Cardiac muscle cell (in vitro differentiated cells and primary cell): ENCODE data around the gene SRPX2. TPM values are rescaled to one million over a fixed set of nuclear protein-coding genes. Genes with fewer than 3 reads are reported as not detected.

Experiments
- DNase-seq, 2 donors: peaks; one replicate each; pipeline versions ENCODE4 v3.0.0 to v3.0.0-alpha.2; 2010 to 2017; ENCODE audit warnings: low read depth in 1 of 2, low spot score in 1 of 2
- H3K27ac ChIP-seq: fragments of 200-600 bp; sonication (generic); 2 replicates; pipeline ENCODE4 v1.5.1; 2016
- H3K27me3 ChIP-seq: fragments of 200-600 bp; sonication (generic); 2 replicates; pipeline ENCODE4 v1.6.0; 2016; ENCODE audit warnings: control low read depth
- H3K36me3 ChIP-seq: fragments of 200-600 bp; sonication (generic); 2 replicates; pipeline ENCODE4 v1.5.1; 2016; ENCODE audit warnings: control low read depth
- H3K4me1 ChIP-seq: fragments of 200-600 bp; sonication (generic); 2 replicates; pipeline ENCODE4 v1.8.1; 2017; ENCODE audit warnings: low read depth, mild to moderate bottlenecking, mixed run types
- H3K4me3 ChIP-seq: fragments of 200-600 bp; sonication (generic); 2 replicates; pipeline ENCODE4 v1.5.1; 2016; ENCODE audit warnings: mild to moderate bottlenecking
- H3K9me3 ChIP-seq: fragments of 200-600 bp; sonication (generic); 2 replicates; pipeline ENCODE4 v1.5.1; 2017; ENCODE audit warnings: low read depth, mild to moderate bottlenecking, control low read depth
- polyA plus RNA-seq: library from polyadenylated mRNA; unstranded; fragments of >200 nt; fragmentation: Nextera tagmentation; extraction: Ambion mirVana; gene quantifications from 2 replicates; pipeline ENCODE4 v1.2.1, GENCODE V29; 2016
- total RNA-seq: library from RNA; depleted of rRNA; stranded (reverse); fragments of >200 nt; gene quantifications from 2 replicates; pipeline ENCODE4 v1.2.3, GENCODE V29; 2016
- TF ChIP-seq, protein P1 (sequence below): IDR thresholded peaks from 2 replicates; pipeline ENCODE4 v1.5.1; 2012; ENCODE audit warnings: low read depth, mild to moderate bottlenecking, low read length

The SRPX2 gene, protein sequence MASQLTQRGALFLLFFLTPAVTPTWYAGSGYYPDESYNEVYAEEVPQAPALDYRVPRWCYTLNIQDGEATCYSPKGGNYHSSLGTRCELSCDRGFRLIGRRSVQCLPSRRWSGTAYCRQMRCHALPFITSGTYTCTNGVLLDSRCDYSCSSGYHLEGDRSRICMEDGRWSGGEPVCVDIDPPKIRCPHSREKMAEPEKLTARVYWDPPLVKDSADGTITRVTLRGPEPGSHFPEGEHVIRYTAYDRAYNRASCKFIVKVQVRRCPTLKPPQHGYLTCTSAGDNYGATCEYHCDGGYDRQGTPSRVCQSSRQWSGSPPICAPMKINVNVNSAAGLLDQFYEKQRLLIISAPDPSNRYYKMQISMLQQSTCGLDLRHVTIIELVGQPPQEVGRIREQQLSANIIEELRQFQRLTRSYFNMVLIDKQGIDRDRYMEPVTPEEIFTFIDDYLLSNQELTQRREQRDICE
- 0.03 and 0.04 TPM in 2 replicates for total RNA-seq
- polyA plus RNA-seq, result 0.30 and 1.9 TPM in 2 replicates

DNA sequence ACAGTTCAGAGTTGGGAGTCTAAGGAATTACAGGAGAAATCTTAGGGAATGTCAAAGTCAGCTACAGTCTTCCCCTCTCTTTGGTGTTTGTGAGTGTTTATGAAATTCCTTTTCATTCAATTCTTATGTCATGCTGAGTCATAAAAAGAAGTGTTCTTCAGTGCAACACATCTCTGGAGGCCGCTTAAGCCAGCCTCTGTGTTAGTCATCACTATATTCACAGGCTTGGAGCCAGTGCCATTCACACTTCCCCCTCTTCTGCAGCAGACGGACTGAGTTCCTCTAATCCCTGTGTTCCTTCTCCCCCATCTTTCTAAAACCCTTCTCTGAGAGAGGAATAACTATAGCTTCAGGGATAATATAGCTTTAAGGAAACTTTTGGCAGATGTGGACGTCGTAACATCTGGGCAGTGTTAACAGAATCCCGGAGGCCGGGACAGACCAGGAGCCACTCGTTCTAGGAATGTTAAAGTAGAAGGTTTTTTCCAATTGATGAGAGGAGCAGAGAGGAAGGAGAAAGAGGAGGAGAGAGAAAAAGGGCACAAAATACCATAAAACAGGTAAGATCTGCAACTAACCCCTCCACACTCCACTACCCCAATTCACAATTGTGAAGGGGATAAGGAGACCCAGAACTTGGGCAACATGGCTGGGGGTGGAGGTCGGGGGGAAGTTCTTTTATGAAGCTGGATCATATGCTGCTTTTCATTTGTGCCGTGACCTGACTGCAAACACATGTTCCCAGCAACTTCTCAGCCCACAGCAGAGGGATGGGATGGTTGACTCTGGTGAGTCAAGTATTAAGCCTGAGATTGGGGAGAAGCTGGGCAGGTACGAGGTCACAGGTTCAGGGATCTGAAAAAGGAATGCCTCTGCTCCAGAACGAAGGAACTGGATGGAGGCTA is at the start of gene SRPX2:
TSS of gene SRPX2 (plus strand) at position 244 of the 905 bp plus-strand sequence. CDS start 2,124 bp downstream, outside the sequence.
- Histone ChIP-seq H3K27ac (no peak within 1 kb of the TSS), H3K9me3 (no peaks in the 10 kb centered on the region), H3K4me3 (no peak within 1 kb of the TSS), H3K4me1 (no peaks in the 10 kb centered on the region), H3K36me3 (no peaks in the 10 kb centered on the region), H3K27me3 (no peaks in the 10 kb centered on the region)
- peak in 1 of 2 donors; percentile 89 for DNase-seq
- TF ChIP-seq, protein P1, sequence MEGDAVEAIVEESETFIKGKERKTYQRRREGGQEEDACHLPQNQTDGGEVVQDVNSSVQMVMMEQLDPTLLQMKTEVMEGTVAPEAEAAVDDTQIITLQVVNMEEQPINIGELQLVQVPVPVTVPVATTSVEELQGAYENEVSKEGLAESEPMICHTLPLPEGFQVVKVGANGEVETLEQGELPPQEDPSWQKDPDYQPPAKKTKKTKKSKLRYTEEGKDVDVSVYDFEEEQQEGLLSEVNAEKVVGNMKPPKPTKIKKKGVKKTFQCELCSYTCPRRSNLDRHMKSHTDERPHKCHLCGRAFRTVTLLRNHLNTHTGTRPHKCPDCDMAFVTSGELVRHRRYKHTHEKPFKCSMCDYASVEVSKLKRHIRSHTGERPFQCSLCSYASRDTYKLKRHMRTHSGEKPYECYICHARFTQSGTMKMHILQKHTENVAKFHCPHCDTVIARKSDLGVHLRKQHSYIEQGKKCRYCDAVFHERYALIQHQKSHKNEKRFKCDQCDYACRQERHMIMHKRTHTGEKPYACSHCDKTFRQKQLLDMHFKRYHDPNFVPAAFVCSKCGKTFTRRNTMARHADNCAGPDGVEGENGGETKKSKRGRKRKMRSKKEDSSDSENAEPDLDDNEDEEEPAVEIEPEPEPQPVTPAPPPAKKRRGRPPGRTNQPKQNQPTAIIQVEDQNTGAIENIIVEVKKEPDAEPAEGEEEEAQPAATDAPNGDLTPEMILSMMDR, result no peak

DNA sequence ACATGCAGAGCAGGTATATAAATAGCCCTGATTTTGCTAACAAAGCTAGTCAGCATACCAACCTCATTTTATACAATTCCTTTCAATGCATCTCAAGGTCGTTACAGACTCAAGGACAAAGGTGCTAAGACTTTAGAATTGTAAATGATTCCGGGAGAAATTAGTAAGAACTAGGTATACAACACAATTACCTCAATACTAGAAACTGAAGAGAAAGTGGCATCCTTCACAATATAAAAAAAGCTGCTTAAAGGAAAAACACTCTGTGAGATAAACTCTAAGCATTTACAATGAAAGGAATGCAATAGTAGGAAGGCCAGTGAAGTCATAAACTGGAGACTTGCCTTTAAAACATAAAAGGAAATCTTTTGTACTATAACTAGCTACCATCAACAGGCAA is 47.4 kb upstream of the SRPX2 start:
- Histone ChIP-seq H3K27ac (peak overlapping the region; percentile 3), H3K9me3 (no peaks in the 10 kb centered on the region), H3K36me3 (no peaks in the 10 kb centered on the region), H3K4me3 (no peak overlapping the region), H3K27me3 (no peaks in the 10 kb centered on the region), H3K4me1 (peaks cover 15% of the 10 kb centered on the region)
- DNase-seq, result peak in 1 of 2 donors; percentile 35
- TF ChIP-seq, protein P1, result no peak

DNA sequence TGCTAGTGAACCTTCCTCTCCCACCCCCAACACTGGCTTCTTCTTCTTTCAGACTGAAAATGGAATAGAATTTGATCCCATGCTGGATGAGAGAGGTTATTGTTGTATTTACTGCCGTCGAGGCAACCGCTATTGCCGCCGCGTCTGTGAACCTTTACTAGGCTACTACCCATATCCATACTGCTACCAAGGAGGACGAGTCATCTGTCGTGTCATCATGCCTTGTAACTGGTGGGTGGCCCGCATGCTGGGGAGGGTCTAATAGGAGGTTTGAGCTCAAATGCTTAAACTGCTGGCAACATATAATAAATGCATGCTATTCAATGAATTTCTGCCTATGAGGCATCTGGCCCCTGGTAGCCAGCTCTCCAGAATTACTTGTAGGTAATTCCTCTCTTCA is 44.5 kb upstream of the SRPX2 start:
- TF ChIP-seq, protein P1, result no peak

DNA sequence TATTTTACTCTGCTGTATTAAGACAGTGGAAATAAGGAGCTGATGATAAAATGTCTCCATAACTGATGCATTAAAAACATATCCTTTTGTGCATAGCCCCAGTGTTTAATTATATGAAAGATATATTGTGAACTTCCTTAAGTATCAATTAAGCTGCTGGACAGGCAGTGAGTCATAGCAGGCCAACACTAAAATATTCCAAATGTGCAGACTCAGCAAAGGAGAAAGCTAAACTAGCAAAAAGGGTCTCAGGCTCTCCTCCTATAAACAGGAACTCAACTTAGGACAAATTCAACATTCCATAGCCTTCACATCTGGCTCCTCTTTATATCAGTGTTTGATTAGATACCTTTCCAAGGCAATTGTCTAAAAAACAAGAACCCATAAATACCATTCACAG is 43.7 kb upstream of the SRPX2 start:
- Histone ChIP-seq H3K9me3 (no peaks in the 10 kb centered on the region), H3K36me3 (no peaks in the 10 kb centered on the region), H3K4me3 (no peak overlapping the region), H3K4me1 (peaks cover 17% of the 10 kb centered on the region), H3K27ac (no peak overlapping the region), H3K27me3 (no peaks in the 10 kb centered on the region)
- TF ChIP-seq, protein P1, result no peak
- DNase-seq, result no peak

More for the DNA sequence above, 44.5 kb upstream of the SRPX2 start:
- peaks cover 15% of the 10 kb centered on the region for H3K4me1 ChIP-seq
- no peaks in the 10 kb centered on the region for H3K27me3 ChIP-seq
- H3K27ac ChIP-seq, result no peak overlapping the region
- H3K4me3 ChIP-seq, result no peak overlapping the region
- no peaks in the 10 kb centered on the region for H3K36me3 ChIP-seq
- no peak for DNase-seq
- no peaks in the 10 kb centered on the region for H3K9me3 ChIP-seq

DNA sequence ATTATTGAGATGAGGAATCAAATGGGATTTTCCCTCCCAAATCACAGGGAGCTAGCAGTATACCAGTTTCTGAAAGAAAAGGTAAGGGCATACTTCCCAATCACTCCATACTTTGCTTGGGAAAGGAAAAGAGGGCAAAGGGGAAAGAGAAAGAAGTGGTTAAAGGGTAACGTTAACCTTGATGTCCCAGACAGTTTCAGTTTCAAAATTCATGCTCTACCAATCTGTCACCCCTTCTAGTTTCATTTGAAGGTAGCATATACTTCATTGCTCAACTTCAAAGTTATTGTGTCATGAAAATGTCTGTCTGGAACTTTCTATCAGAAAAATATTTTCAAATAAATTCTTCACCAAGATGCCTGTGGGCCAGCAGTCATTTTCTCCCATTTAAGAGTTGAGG is 43.2 kb upstream of the SRPX2 start:
- DNase-seq, result no peak
- no peak overlapping the region for H3K4me3 ChIP-seq
- H3K27me3 ChIP-seq, result no peaks in the 10 kb centered on the region
- no peaks in the 10 kb centered on the region for H3K36me3 ChIP-seq
- H3K27ac ChIP-seq, result no peak overlapping the region
- H3K9me3 ChIP-seq, result no peaks in the 10 kb centered on the region
- peaks cover 21% of the 10 kb centered on the region for H3K4me1 ChIP-seq
- TF ChIP-seq, protein P1, result no peak
